GM19239 (cell line): Measurements from ENCODE around the gene EMB.
"Not testable (repeated sequence)": the region's sequence is repeated elsewhere in the genome, so short reads cannot be mapped to it uniquely, and the experiment has no call there.

Source experiments
- DNase-seq: peaks from one replicate; pipeline ENCODE4 v3.0.0; 2011; ENCODE audit warnings: low spot score; ENCODE audit not compliant: insufficient read length
- FAIRE-seq: peaks from 2 replicates; lab custom pipeline; 2011; peaks lifted over from hg19 to GRCh38; lab: Jason Lieb, UNC

EMB gene, protein sequence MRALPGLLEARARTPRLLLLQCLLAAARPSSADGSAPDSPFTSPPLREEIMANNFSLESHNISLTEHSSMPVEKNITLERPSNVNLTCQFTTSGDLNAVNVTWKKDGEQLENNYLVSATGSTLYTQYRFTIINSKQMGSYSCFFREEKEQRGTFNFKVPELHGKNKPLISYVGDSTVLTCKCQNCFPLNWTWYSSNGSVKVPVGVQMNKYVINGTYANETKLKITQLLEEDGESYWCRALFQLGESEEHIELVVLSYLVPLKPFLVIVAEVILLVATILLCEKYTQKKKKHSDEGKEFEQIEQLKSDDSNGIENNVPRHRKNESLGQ

GRCh38 chr5:50440651-50441492 lies at the start of gene EMB:
TSS of gene EMB (minus strand) at chr5:50441288. CDS start at chr5:50441151, 137 bp downstream.
- DNase-seq (peak; percentile 19), FAIRE-seq (peak; percentile 88)

DNA sequence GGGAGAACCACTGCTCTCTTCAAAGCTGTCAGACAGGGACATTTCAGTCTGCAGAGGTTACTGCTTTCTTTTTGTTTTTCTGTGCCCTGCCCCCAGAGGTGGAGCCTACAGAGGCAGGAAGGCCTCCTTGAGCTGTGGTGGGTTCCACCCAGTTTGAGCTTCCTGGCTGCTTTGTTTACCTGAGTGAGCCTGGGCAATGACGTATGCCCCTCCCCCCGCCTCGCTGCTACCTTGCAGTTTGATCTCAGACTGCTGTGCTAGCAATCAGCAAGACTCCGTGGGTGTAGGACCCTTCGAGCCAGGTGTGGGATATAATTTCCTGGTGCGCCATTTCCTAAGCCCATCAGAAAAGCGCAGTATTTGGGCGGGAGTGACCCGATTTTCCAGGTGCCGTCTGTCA lies 48.4 kb upstream of the EMB start:
- not testable (repeated sequence) for DNase-seq, FAIRE-seq

DNA sequence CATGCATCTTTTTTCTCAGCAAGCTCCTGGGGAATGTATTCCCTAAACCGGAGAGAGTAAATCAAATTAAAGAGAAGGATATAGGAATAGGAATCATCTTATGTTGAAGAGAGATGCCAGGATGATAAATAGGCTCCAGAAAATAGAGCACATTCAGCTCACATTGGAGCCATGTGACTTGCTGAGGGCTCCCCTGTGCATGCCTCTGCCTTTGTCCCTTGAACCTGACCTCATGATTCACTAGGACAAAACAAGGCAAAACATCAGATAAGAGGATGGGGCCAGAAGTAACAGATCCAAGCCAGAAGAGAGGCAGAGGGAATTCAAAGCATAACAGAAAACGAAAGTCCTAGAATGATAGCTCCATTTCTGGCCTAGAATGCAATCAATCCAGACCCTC lies 37.7 kb upstream of the EMB start:
- FAIRE-seq, DNase-seq: not testable (repeated sequence)

GRCh38 chr5:50476549-50476948 lies 35.5 kb upstream of the EMB start:
- DNase-seq (peak; percentile 15), FAIRE-seq (peak; percentile 82)

- FAIRE-seq, DNase-seq: not testable (repeated sequence)
These were observed 23.9 kb upstream of the EMB start for GRCh38 chr5:50465015-50465414.

DNA sequence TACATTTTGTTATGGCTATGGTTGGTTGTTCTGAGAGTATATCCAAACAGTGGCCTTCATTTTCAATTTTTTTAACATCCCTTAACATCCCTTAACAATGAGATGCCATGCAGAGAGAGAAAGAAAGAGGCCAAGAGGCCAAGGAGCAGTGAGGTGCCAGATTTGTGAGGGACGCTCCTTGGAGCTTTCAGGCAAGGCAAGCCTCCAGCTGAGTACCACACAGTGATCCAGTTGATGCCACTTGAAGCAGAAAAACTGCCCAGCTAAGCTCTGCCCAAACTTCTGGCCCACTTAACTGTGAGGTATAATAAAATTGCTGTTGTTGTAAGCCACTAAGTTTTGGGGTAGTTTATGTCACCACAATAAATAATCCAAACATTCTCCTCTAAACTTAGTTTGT lies 22.6 kb upstream of the EMB start:
- FAIRE-seq, result no peak
- DNase-seq, result no peak

DNA sequence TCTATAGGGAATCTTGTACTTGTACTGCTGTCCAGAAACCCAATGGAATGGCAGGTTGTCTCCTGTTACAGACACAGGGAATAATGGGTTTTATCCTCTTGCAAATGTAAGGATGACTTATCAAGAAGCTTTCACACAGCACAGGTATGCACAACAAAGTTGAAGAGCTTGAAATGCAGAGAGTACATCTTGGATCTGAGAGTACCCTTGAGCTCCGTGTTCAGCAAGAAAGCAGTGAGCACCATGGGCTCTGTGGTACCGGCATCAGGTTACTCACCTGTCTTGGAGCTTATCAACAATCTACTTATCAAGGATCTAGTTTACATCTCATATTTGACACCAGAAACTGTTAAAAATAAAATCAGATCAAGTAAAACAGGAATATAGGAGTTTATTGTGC lies 22.0 kb upstream of the EMB start:
- FAIRE-seq (no peak), DNase-seq (no peak)

DNA sequence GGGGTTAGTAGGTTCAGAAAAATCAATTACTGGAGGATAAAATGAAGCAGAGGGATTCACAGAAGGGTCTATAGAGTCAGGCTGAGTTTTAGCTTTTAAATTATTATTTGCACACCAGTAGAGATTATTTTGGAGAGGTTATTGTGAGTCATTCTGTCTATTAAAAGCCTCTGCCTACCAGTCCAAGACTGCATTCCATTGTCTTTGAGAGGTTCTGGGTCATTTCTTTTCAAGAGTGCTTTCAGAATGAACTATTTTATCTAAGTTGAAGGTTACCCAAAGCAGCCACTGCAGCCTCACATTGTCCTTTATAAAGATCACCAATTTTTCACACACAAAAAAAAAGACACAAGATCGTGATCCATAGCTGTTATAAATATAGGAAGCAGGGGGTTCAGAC lies 21.5 kb upstream of the EMB start:
- DNase-seq, FAIRE-seq: not testable (repeated sequence)

DNA sequence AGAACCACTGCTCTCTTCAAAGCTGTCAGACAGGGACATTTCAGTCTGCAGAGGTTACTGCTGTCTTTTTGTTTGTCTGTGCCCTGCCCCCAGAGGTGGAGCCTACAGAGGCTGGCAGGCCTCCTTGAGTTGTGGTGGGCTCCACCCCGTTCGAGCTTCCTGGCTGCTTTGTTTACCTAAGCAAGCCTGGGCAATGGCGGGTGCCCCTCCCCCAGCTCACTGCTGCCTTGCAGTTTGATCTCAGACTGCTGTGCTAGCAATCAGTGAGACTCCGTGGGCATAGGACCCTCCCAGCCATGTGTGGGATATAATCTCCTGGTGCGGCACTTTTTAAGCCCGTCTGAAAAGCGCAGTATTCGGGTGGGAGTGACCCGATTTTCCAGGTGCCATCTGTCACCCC lies 17.3 kb upstream of the EMB start:
- FAIRE-seq, DNase-seq: not testable (repeated sequence)

DNA sequence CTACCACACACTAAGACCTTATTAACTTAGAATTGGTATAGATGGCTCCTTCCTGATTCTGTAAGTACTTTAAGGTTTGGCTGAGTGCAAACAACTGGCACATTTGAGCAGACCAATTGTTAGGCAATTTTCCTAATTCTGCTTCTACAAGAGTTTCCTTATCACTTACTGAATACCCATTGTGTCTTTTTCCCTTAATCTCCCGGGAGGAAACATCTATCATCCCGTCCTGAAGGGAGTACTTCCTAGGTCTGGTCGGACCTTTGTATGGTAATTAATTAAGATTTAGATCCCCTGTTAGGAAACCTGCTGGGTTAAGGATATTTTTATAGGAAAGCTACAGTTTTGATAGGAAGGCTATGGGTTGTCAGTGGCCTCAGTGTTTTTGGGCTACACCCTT lies 8.2 kb upstream of the EMB start:
- DNase-seq, FAIRE-seq: not testable (repeated sequence)

DNA sequence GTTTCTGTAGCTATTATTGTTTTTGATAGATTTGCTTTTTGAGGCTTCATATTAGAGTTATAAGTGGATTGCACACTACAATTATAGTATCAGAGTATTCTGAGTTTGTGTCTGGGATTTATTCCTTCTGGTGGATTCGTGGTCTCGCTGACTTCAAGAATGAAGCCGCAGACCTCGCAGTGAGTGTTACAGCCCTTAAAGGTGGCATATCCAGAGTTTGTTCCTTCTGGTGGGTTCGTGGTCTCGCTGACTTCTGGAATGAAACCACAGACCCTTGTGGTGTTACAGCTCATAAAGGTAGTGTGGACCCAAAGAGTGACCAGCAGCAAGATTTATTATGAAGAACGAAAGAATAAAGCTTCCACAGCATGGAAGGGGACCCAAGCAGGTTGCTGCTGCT lies 6.9 kb upstream of the EMB start:
- DNase-seq (no peak), FAIRE-seq (no peak)

- FAIRE-seq, result no peak
- no peak for DNase-seq
These were observed 6.1 kb upstream of the EMB start for GRCh38 chr5:50447228-50447627.

GRCh38 chr5:50445296-50445949 lies 4.3 kb upstream of the EMB start:
- FAIRE-seq, result peak; percentile 92

DNA sequence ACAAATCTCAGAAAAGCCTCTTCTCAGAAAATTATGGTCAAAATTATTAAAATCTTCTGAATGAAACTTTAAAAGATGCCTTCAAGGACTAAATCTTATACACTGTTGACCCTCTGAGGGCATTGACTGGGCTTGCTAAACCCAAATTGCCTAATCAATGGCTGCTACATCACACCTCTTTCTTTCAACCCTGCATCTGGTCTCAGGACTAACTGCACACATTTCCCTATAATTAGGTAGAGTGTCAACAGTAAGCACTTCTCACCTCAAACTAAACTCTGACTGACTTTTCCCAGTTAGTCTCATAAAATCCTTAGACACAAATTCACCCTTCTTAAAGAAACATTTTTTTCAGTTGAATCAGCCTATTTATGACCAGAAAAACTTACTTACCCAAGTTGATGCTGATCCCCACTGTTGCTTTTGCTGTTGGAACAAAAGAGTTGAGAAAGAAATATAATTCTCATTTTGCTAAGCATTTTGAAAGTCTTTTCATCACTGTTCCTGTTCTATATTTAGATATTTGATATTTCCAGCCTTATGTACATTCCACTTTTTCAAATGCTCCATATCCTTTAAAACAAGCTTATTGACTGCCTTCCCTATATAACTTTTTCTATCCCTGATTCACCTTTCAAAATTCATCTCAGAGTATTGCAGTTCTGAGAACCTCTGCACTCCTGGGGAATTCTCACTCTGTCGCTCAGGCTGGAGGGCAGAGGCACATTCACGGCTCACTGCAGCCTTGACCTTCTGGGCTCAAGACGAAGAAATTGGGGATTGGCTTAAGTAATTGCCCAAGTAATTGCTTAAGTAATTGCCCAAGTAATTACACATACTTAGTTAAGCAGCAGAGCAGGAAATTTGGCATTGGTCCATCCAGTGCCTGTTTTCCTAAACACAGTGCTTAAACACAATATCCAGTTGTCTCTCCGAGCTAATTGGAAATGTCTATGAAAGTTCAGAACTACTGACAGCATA lies 1.8 kb upstream of the EMB start:
- not testable (repeated sequence) for DNase-seq
- peak; percentile 69 for FAIRE-seq

More at GRCh38 chr5:50445296-50445949, 4.3 kb upstream of the EMB start:
- no peak for DNase-seq

GRCh38 chr5:50441493-50441955 lies 436 bp upstream of the EMB start:
- no peak for FAIRE-seq
- no peak for DNase-seq

GRCh38 chr5:50439221-50439620 lies 1.9 kb downstream of the EMB start:
- DNase-seq, result no peak
- no peak for FAIRE-seq

GRCh38 chr5:50438060-50438459 lies 3.0 kb downstream of the EMB start:
- FAIRE-seq, DNase-seq: not testable (repeated sequence)

- no peak for DNase-seq
- FAIRE-seq, result no peak
These were observed 5.9 kb downstream of the EMB start for GRCh38 chr5:50435168-50435567.

GRCh38 chr5:50431133-50431904 lies 9.8 kb downstream of the EMB start:
- not testable (repeated sequence) for DNase-seq, FAIRE-seq
